A549 (cell line): ENCODE data around the gene HINT1. TPM values are rescaled to one million over a fixed set of nuclear protein-coding genes. Genes with fewer than 3 reads are reported as not detected.

Experiments
- ATAC-seq, 2 experiments: fragments of 200-7000 bp in 1 of 2; fragments of >200 bp in 1 of 2; cut with Nextera tagmentation in 1 of 2; cut with Tn5 transposase in 1 of 2; 3 replicates each; pipeline versions ENCODE4 v1.8.0 to v1.9.1; 2018 to 2020; ENCODE audit warnings: mild to moderate bottlenecking in 1 of 2, moderate library complexity in 1 of 2
- CTCF ChIA-PET: fragments of 300-600 bp; sonication (Branson Sonifier 250); formaldehyde crosslinking; extraction: SDS; loops from one replicate; lab custom pipeline; 2021; ENCODE audit warnings: antibody characterized with exemption, inconsistent platforms; lab: Yijun Ruan, JAX
- POLR2A ChIA-PET: fragments of 350-600 bp; formaldehyde crosslinking; extraction: SDS; loops from one replicate; lab custom pipeline; 2021; ENCODE audit warnings: antibody characterized with exemption, inconsistent platforms; lab: Yijun Ruan, JAX
- DNase-seq, 2 experiments: peaks; one replicate each; pipeline versions ENCODE4 v3.0.0 to v3.0.0-alpha.2; 2011 to 2016; ENCODE audit warnings: low read depth in 1 of 2, low spot score in 1 of 2
- FAIRE-seq: peaks from 2 replicates; lab custom pipeline; 2011; peaks lifted over from hg19 to GRCh38; lab: Jason Lieb, UNC
- H3K27ac ChIP-seq, 2 experiments: fragments of >200 bp; sonication (Bioruptor Twin); formaldehyde crosslinking; 3 replicates each; pipeline ENCODE4 v1.5.1; 2016 to 2017
- H3K4me1 ChIP-seq: fragments of >200 bp; sonication (Bioruptor Twin); formaldehyde crosslinking; 3 replicates; pipeline ENCODE4 v1.6.1; 2016
- H3K4me2 ChIP-seq: fragments of >200 bp; sonication (Bioruptor Twin); formaldehyde crosslinking; 3 replicates; pipeline ENCODE4 v1.6.1; 2016
- H3K4me3 ChIP-seq: fragments of >200 bp; sonication (Bioruptor Twin); formaldehyde crosslinking; 3 replicates; pipeline ENCODE4 v1.5.1; 2016
- H3K9me3 ChIP-seq: fragments of >200 bp; sonication (Bioruptor Twin); formaldehyde crosslinking; 3 replicates; pipeline ENCODE4 v1.6.1; 2016
- BHLHE40 ChIP-seq: IDR thresholded peaks from 2 replicates; pipeline ENCODE4 v1.6.1; 2012; ENCODE audit warnings: low read depth, low read length, inconsistent platforms
- CBX8 ChIP-seq: fragments of 200-600 bp; sonication (generic); IDR thresholded peaks from 2 replicates; pipeline ENCODE4 v1.6.1; 2016
- CEBPB ChIP-seq, 2 experiments: fragments of >200 bp in 1 of 2; sonication (Bioruptor Twin) in 1 of 2; formaldehyde crosslinking in 1 of 2; IDR thresholded peaks; 2 replicates each; pipeline ENCODE4 v1.6.1; 2012 to 2016
- CHD2 ChIP-seq: fragments of 150-350 bp; IDR thresholded peaks from 2 replicates; pipeline ENCODE4 v1.6.1; 2014; ENCODE audit warnings: low read length; ENCODE audit not compliant: partially characterized antibody
- CHD4 ChIP-seq: fragments of 200-600 bp; sonication (generic); IDR thresholded peaks from 2 replicates; pipeline ENCODE4 v1.6.1; 2016; ENCODE audit warnings: antibody characterized with exemption, mild to moderate bottlenecking, borderline replicate concordance
- EHF ChIP-seq: fragments of 250-450 bp; sonication (Bioruptor Pico); IDR thresholded peaks from 2 replicates; pipeline ENCODE4 v1.5.0; 2020; ENCODE audit warnings: mild to moderate bottlenecking
- EP300 ChIP-seq, 2 experiments: fragments of >200 bp; sonication (Bioruptor Twin); formaldehyde crosslinking; IDR thresholded peaks; 2 replicates in 1 of 2; 3 replicates in 1 of 2; pipeline ENCODE4 v1.6.1; 2016 to 2017
- FOSL2 ChIP-seq, 2 experiments: fragments of 450-650 bp in 1 of 2; fragments of >200 bp in 1 of 2; sonication (Bioruptor Twin) in 1 of 2; formaldehyde crosslinking; IDR thresholded peaks; 2 replicates each; pipeline versions ENCODE4 v1.5.0 to v1.6.1; 2016 to 2020; ENCODE audit warnings: mild to moderate bottlenecking in 1 of 2, moderate library complexity in 1 of 2
- FOXS1 ChIP-seq: fragments of 250-450 bp; sonication (Bioruptor Pico); IDR thresholded peaks from 2 replicates; pipeline ENCODE4 v1.5.0; 2020; ENCODE audit warnings: mild to moderate bottlenecking, moderate library complexity
- HDAC2 ChIP-seq: fragments of 200-600 bp; sonication (generic); IDR thresholded peaks from 2 replicates; pipeline ENCODE4 v1.6.1; 2016
- HES2 ChIP-seq: fragments of >200 bp; sonication (Bioruptor Twin); formaldehyde crosslinking; IDR thresholded peaks from 2 replicates; pipeline ENCODE4 v1.6.1; 2016
- HOXA7 ChIP-seq: fragments of 250-450 bp; sonication (Bioruptor Pico); IDR thresholded peaks from 2 replicates; pipeline ENCODE4 v1.5.0; 2020; ENCODE audit warnings: mild to moderate bottlenecking, moderate library complexity
- HOXB5 ChIP-seq: fragments of 250-450 bp; sonication (Bioruptor Pico); IDR thresholded peaks from 2 replicates; pipeline ENCODE4 v1.5.0; 2020; ENCODE audit warnings: mild to moderate bottlenecking, moderate library complexity
- JUN ChIP-seq, 2 experiments: fragments of >200 bp; sonication (Bioruptor Twin); formaldehyde crosslinking; IDR thresholded peaks; 2 replicates in 1 of 2; 3 replicates in 1 of 2; pipeline ENCODE4 v1.6.1; 2016 to 2017
- JUNB ChIP-seq: fragments of >200 bp; sonication (Bioruptor Twin); formaldehyde crosslinking; IDR thresholded peaks from 2 replicates; pipeline ENCODE4 v1.6.1; 2016
- KDM5A ChIP-seq: fragments of 200-600 bp; sonication (generic); IDR thresholded peaks from 2 replicates; pipeline ENCODE4 v1.6.1; 2016; ENCODE audit warnings: antibody characterized with exemption, mild to moderate bottlenecking
- MAX ChIP-seq: IDR thresholded peaks from 2 replicates; pipeline ENCODE4 v1.6.1; 2012
- MYC ChIP-seq: IDR thresholded peaks from 2 replicates; pipeline ENCODE4 v1.6.1; 2012; ENCODE audit warnings: mild to moderate bottlenecking, inconsistent platforms, low read length, improper control_type of control experiment, borderline replicate concordance
- NFE2L2 ChIP-seq: fragments of 150-350 bp; conservative IDR thresholded peaks from 2 replicates; pipeline ENCODE4 v1.6.1; 2014; ENCODE audit warnings: low read length
- NPAS2 ChIP-seq: fragments of 250-450 bp; sonication (Bioruptor Pico); IDR thresholded peaks from 2 replicates; pipeline ENCODE4 v1.8.0; 2022; ENCODE audit warnings: mild to moderate bottlenecking, moderate library complexity, borderline replicate concordance
- POLR2A ChIP-seq: IDR thresholded peaks from 2 replicates; pipeline ENCODE4 v1.6.1; 2012; ENCODE audit warnings: mild to moderate bottlenecking, low read length
- RCOR1 ChIP-seq: fragments of 150-350 bp; IDR thresholded peaks from 2 replicates; pipeline ENCODE4 v1.6.1; 2014; ENCODE audit warnings: antibody characterized with exemption, low read length, low read depth
- REST ChIP-seq: fragments of 200-600 bp; sonication (generic); IDR thresholded peaks from 2 replicates; pipeline ENCODE4 v1.6.1; 2016; ENCODE audit warnings: antibody characterized with exemption, mild to moderate bottlenecking, moderate library complexity
- RNF2 ChIP-seq: fragments of 200-600 bp; sonication (generic); IDR thresholded peaks from 2 replicates; pipeline ENCODE4 v1.6.1; 2016; ENCODE audit warnings: low read depth, mild to moderate bottlenecking, antibody characterized with exemption, moderate library complexity, borderline replicate concordance
- TFCP2L1 ChIP-seq: fragments of 250-450 bp; sonication (Bioruptor Pico); IDR thresholded peaks from 2 replicates; pipeline ENCODE4 v1.5.0; 2021; ENCODE audit warnings: mild to moderate bottlenecking
- TP53 ChIP-seq: fragments of 250-450 bp; sonication (Bioruptor Pico); IDR thresholded peaks from 2 replicates; pipeline ENCODE4 v1.5.0; 2021; ENCODE audit warnings: mild to moderate bottlenecking, moderate library complexity
- USF2 ChIP-seq: fragments of 450-650 bp; IDR thresholded peaks from 2 replicates; pipeline ENCODE4 v1.6.1; 2014; ENCODE audit warnings: antibody characterized with exemption
- ZC3H11A ChIP-seq: fragments of 450-650 bp; IDR thresholded peaks from 2 replicates; pipeline ENCODE4 v1.6.1; 2014; ENCODE audit warnings: antibody characterized with exemption, mild to moderate bottlenecking
- ZFP36 ChIP-seq: fragments of 450-650 bp; IDR thresholded peaks from 2 replicates; pipeline ENCODE4 v1.6.1; 2014; ENCODE audit warnings: borderline replicate concordance; ENCODE audit not compliant: partially characterized antibody
- WGBS: methylation state at CpG from one replicate; pipeline ENCODE4 v1.1.6; 2017; ENCODE audit errors: missing lambda C conversion rate; 5-methylcytosine and 5-hydroxymethylcytosine counted together
- polyA plus RNA-seq, 4 experiments: library from polyadenylated mRNA; depleted of rRNA in 3 of 4; stranded (reverse); fragments of >200 nt; fragmentation: RNase III in 1 of 4; extraction: RNeasy Plus Mini Kit Qiagen cat#74134 plus additional on column Dnase treatment in 1 of 4; gene quantifications; 2 replicates in 3 of 4; 3 replicates in 1 of 4; pipeline ENCODE4 v1.2.3, GENCODE V29; 2011 to 2017

Gene HINT1
- polyA plus RNA-seq, 2 of the 4 experiments (the other 2 are of a cell fraction), result 806 to 1,252 TPM

GRCh38 chr5:131186561-131187256 lies 21.7 kb upstream of the HINT1 start:
- FAIRE-seq (peak; percentile 67), ATAC-seq (peak; percentile 69 to 95), DNase-seq (peak in 1 of 2 experiments; percentile 62)
- CTCF ChIA-PET, result interaction anchor here (1.3 kb wide), 1 partner anchor 35 kb away, joined by 4 read pairs; no protein-coding TSS in a partner anchor
- Histone ChIP-seq H3K4me3 (no peak overlapping the region), H3K9me3 (no peaks in the 10 kb centered on the region), H3K4me1 (peaks cover 22% of the 10 kb centered on the region), H3K4me2 (peak overlapping the region; percentile 64), H3K27ac (peak overlapping the region; percentile 55 to 69; a peak in 5 of 6 replicates)
- 30% methylated on average over 3 of the region's 3 CpGs for WGBS
- POLR2A ChIA-PET, result interaction anchor here (1.5 kb wide), 1 partner anchor 78 kb away, joined by 4 read pairs; the partner anchor contains the start of gene CDC42SE2
- TF ChIP-seq MYC, result no peak
- TF ChIP-seq CEBPB (IDR thresholded peaks at IDR 0.05), result peak; percentile 24 to 29; a peak in 1 of 4 replicates
- no peak for TF ChIP-seq MAX
- no peak for TF ChIP-seq BHLHE40
- TF ChIP-seq JUNB, result no peak
- peak; percentile 27 to 36; a peak in 1 of 5 replicates for TF ChIP-seq JUN (IDR thresholded peaks at IDR 0.05)
- no peak for TF ChIP-seq RNF2
- TF ChIP-seq EHF, result no peak
- no peak for TF ChIP-seq CBX8
- no peak for TF ChIP-seq RCOR1
- no peak for TF ChIP-seq NFE2L2
- no peak for TF ChIP-seq NPAS2 (CRISPR knock-in tag)
- no peak for TF ChIP-seq FOXS1 (CRISPR knock-in tag)
- no peak for TF ChIP-seq USF2
- TF ChIP-seq HOXB5, result no peak
- TF ChIP-seq CHD4, result no peak
- TF ChIP-seq FOSL2 (IDR thresholded peaks at IDR 0.05), result peak; percentile 42; the same call in 1 of the 2 replicates
- no peak for TF ChIP-seq FOSL2 (CRISPR knock-in tag; IDR thresholded peaks at IDR 0.05)
- TF ChIP-seq HDAC2, result no peak
- TF ChIP-seq HES2, result no peak
- no peak for TF ChIP-seq POLR2A
- no peak for TF ChIP-seq TP53
- TF ChIP-seq HOXA7, result no peak
- no peak for TF ChIP-seq CHD2
- TF ChIP-seq ZFP36, result no peak
- no peak for TF ChIP-seq KDM5A
- TF ChIP-seq TFCP2L1 (CRISPR knock-in tag), result no peak
- TF ChIP-seq ZC3H11A, result no peak
- TF ChIP-seq REST, result no peak
- peak; percentile 29 to 62; a peak in 2 of 5 replicates for TF ChIP-seq EP300 (IDR thresholded peaks at IDR 0.05)
